ENCODE measurements around the gene MRTFA.
"Not testable (repeated sequence)": the region's sequence is repeated elsewhere in the genome, so short reads cannot be mapped to it uniquely, and the experiment has no call there.

MRTFA gene

GRCh38 chr22:40526960-40527359 lies 109.6 kb downstream of the MRTFA start:
- no peak for DNase-seq (ENCODE audit: low read depth in 2 of 3, low spot score in 2 of 3)

GRCh38 chr22:40525250-40525884 lies 111.2 kb downstream of the MRTFA start:
- peak; percentile 28 to 54 (median 31) for DNase-seq (ENCODE audit: low read depth in 2 of 3, low spot score in 2 of 3)

GRCh38 chr22:40524392-40525249 lies 111.9 kb downstream of the MRTFA start:
- DNase-seq (ENCODE audit: low read depth in 2 of 3, low spot score in 2 of 3) = no peak

GRCh38 chr22:40522141-40522540 lies 114.4 kb downstream of the MRTFA start:
- no peak for DNase-seq (ENCODE audit: low read depth in 2 of 3, low spot score in 2 of 3)

- DNase-seq (ENCODE audit: low read depth in 2 of 3, low spot score in 2 of 3) = no peak
Measured at GRCh38 chr22:40521046-40521445, 115.5 kb downstream of the MRTFA start.

- no peak for DNase-seq (ENCODE audit: low read depth in 2 of 3, low spot score in 2 of 3)
Measured at GRCh38 chr22:40520562-40520961, 116.0 kb downstream of the MRTFA start.

GRCh38 chr22:40519948-40520331 lies 116.6 kb downstream of the MRTFA start:
- DNase-seq (ENCODE audit: low read depth in 2 of 3, low spot score in 2 of 3) = no peak

- DNase-seq (ENCODE audit: low read depth in 2 of 3, low spot score in 2 of 3) = no peak
Measured at GRCh38 chr22:40519284-40519947, 117.1 kb downstream of the MRTFA start.

- DNase-seq (ENCODE audit: low read depth in 2 of 3, low spot score in 2 of 3) = no peak
Measured at GRCh38 chr22:40518840-40519239, 117.7 kb downstream of the MRTFA start.

GRCh38 chr22:40517631-40518030 lies 118.9 kb downstream of the MRTFA start:
- DNase-seq (ENCODE audit: low read depth in 2 of 3, low spot score in 2 of 3) = no peak

- no peak for DNase-seq (ENCODE audit: low read depth in 2 of 3, low spot score in 2 of 3)
Measured at GRCh38 chr22:40516416-40516815, 120.1 kb downstream of the MRTFA start.

- no peak for DNase-seq (ENCODE audit: low read depth in 2 of 3, low spot score in 2 of 3)
Measured at GRCh38 chr22:40512426-40513136, 123.9 kb downstream of the MRTFA start.

- no peak for DNase-seq (ENCODE audit: low read depth in 2 of 3, low spot score in 2 of 3)
Measured at GRCh38 chr22:40511604-40512003, 124.9 kb downstream of the MRTFA start.

- no peak for DNase-seq (ENCODE audit: low read depth in 2 of 3, low spot score in 2 of 3)
Measured at GRCh38 chr22:40510631-40511364, 125.7 kb downstream of the MRTFA start.

GRCh38 chr22:40509401-40510134 lies 127.0 kb downstream of the MRTFA start:
- no peak for DNase-seq (ENCODE audit: low read depth in 2 of 3, low spot score in 2 of 3)

- not testable (repeated sequence) for DNase-seq (ENCODE audit: low read depth in 2 of 3, low spot score in 2 of 3)
Measured at GRCh38 chr22:40508046-40508445, 128.5 kb downstream of the MRTFA start.

GRCh38 chr22:40507491-40507890 lies 129.0 kb downstream of the MRTFA start:
- DNase-seq (ENCODE audit: low read depth in 2 of 3, low spot score in 2 of 3) = no peak

GRCh38 chr22:40506762-40507161 lies 129.8 kb downstream of the MRTFA start:
- no peak for DNase-seq (ENCODE audit: low read depth in 2 of 3, low spot score in 2 of 3)

- DNase-seq (ENCODE audit: low read depth in 2 of 3, low spot score in 2 of 3) = no peak
Measured at GRCh38 chr22:40504285-40505249, 132.0 kb downstream of the MRTFA start.
